IPS-15b (cell line): ENCODE measurements around the gene VWA3B.

Experiments used
- H3K27me3 ChIP-seq: one replicate; pipeline ENCODE4 v1.6.1; 2013; ENCODE audit warnings: low read length; ENCODE audit not compliant: control insufficient read depth, insufficient read depth
- H3K36me3 ChIP-seq: one replicate; pipeline ENCODE4 v1.6.1; 2013; ENCODE audit warnings: low read length; ENCODE audit not compliant: control insufficient read depth, insufficient read depth
- H3K4me1 ChIP-seq: one replicate; pipeline ENCODE4 v1.6.1; 2013; ENCODE audit warnings: mild to moderate bottlenecking, low read length; ENCODE audit not compliant: control insufficient read depth, insufficient read depth
- H3K4me3 ChIP-seq: one replicate; pipeline ENCODE4 v1.5.1; 2013; ENCODE audit warnings: low read depth, low read length
- H3K9ac ChIP-seq: one replicate; pipeline ENCODE4 v1.6.1; 2013; ENCODE audit warnings: low read depth, mild to moderate bottlenecking, low read length
- H3K9me3 ChIP-seq: one replicate; pipeline ENCODE4 v1.6.1; 2013; ENCODE audit warnings: mild to moderate bottlenecking, low read length; ENCODE audit not compliant: control insufficient read depth, insufficient read depth

The VWA3B gene

GRCh38 chr2:98185801-98186200 lies 98.8 kb downstream of the VWA3B start:
- Histone ChIP-seq H3K4me1 (no peaks in the 10 kb centered on the region), H3K4me3 (no peak overlapping the region), H3K27me3 (no peaks in the 10 kb centered on the region), H3K36me3 (no peaks in the 10 kb centered on the region), H3K9ac (no peak overlapping the region), H3K9me3 (no peaks in the 10 kb centered on the region)

GRCh38 chr2:98187194-98187593 lies 100.2 kb downstream of the VWA3B start:
- Histone ChIP-seq H3K4me3 (no peak overlapping the region), H3K27me3 (no peaks in the 10 kb centered on the region), H3K36me3 (no peaks in the 10 kb centered on the region), H3K4me1 (no peaks in the 10 kb centered on the region), H3K9me3 (no peaks in the 10 kb centered on the region), H3K9ac (no peak overlapping the region)

GRCh38 chr2:98188351-98189046 lies 101.5 kb downstream of the VWA3B start:
- no peaks in the 10 kb centered on the region for H3K9me3 ChIP-seq
- no peak overlapping the region for H3K4me3 ChIP-seq
- H3K27me3 ChIP-seq = no peaks in the 10 kb centered on the region
- no peak overlapping the region for H3K9ac ChIP-seq
- no peaks in the 10 kb centered on the region for H3K36me3 ChIP-seq
- H3K4me1 ChIP-seq = no peaks in the 10 kb centered on the region

- Histone ChIP-seq H3K4me3 (no peak overlapping the region), H3K9me3 (no peaks in the 10 kb centered on the region), H3K4me1 (no peaks in the 10 kb centered on the region), H3K9ac (no peak overlapping the region), H3K36me3 (no peaks in the 10 kb centered on the region), H3K27me3 (no peaks in the 10 kb centered on the region)
These were observed 104.9 kb downstream of the VWA3B start for GRCh38 chr2:98191883-98192282.

GRCh38 chr2:98201576-98201975 lies 114.6 kb downstream of the VWA3B start:
- H3K4me3 ChIP-seq = no peak overlapping the region
- H3K36me3 ChIP-seq = no peaks in the 10 kb centered on the region
- no peaks in the 10 kb centered on the region for H3K27me3 ChIP-seq
- H3K9ac ChIP-seq = no peak overlapping the region
- H3K9me3 ChIP-seq = no peaks in the 10 kb centered on the region
- H3K4me1 ChIP-seq = no peaks in the 10 kb centered on the region

GRCh38 chr2:98205889-98206288 lies 118.9 kb downstream of the VWA3B start:
- no peaks in the 10 kb centered on the region for H3K27me3 ChIP-seq
- no peaks in the 10 kb centered on the region for H3K9me3 ChIP-seq
- H3K9ac ChIP-seq = no peak overlapping the region
- H3K4me1 ChIP-seq = no peaks in the 10 kb centered on the region
- H3K4me3 ChIP-seq = no peak overlapping the region
- no peaks in the 10 kb centered on the region for H3K36me3 ChIP-seq

- Histone ChIP-seq H3K4me3 (no peak overlapping the region), H3K36me3 (no peaks in the 10 kb centered on the region), H3K4me1 (peaks cover 5% of the 10 kb centered on the region), H3K9ac (no peak overlapping the region), H3K9me3 (no peaks in the 10 kb centered on the region), H3K27me3 (no peaks in the 10 kb centered on the region)
These were observed 125.4 kb downstream of the VWA3B start for GRCh38 chr2:98212092-98213000.

- Histone ChIP-seq H3K4me1 (peaks cover 5% of the 10 kb centered on the region), H3K9me3 (no peaks in the 10 kb centered on the region), H3K9ac (no peak overlapping the region), H3K27me3 (no peaks in the 10 kb centered on the region), H3K36me3 (no peaks in the 10 kb centered on the region), H3K4me3 (no peak overlapping the region)
These were observed 129.6 kb downstream of the VWA3B start for GRCh38 chr2:98216616-98217015.

GRCh38 chr2:98219152-98219551 lies 132.2 kb downstream of the VWA3B start:
- Histone ChIP-seq H3K4me1 (no peaks in the 10 kb centered on the region), H3K4me3 (no peak overlapping the region), H3K9ac (no peak overlapping the region)

GRCh38 chr2:98233941-98234340 lies 147.0 kb downstream of the VWA3B start:
- Histone ChIP-seq H3K27me3 (no peaks in the 10 kb centered on the region), H3K4me3 (no peak overlapping the region), H3K9me3 (no peaks in the 10 kb centered on the region), H3K36me3 (no peaks in the 10 kb centered on the region), H3K9ac (no peak overlapping the region), H3K4me1 (no peaks in the 10 kb centered on the region)

More at GRCh38 chr2:98219152-98219551, 132.2 kb downstream of the VWA3B start:
- H3K9me3 ChIP-seq = no peaks in the 10 kb centered on the region
- H3K36me3 ChIP-seq = no peaks in the 10 kb centered on the region
- H3K27me3 ChIP-seq = no peaks in the 10 kb centered on the region

- Histone ChIP-seq H3K9ac (no peak overlapping the region), H3K4me3 (no peak overlapping the region), H3K4me1 (no peaks in the 10 kb centered on the region), H3K9me3 (no peaks in the 10 kb centered on the region), H3K27me3 (no peaks in the 10 kb centered on the region), H3K36me3 (no peaks in the 10 kb centered on the region)
These were observed 147.8 kb downstream of the VWA3B start for GRCh38 chr2:98234776-98235175.

- no peaks in the 10 kb centered on the region for H3K36me3 ChIP-seq
- H3K9me3 ChIP-seq = no peaks in the 10 kb centered on the region
- H3K4me3 ChIP-seq = no peak overlapping the region
- H3K4me1 ChIP-seq = no peaks in the 10 kb centered on the region
- H3K9ac ChIP-seq = no peak overlapping the region
- no peaks in the 10 kb centered on the region for H3K27me3 ChIP-seq
These were observed 150.0 kb downstream of the VWA3B start for GRCh38 chr2:98236935-98237334.
